K562 (cell line): ENCODE measurements around the gene SH3TC2. TPM values are rescaled to one million over a fixed set of nuclear protein-coding genes. Genes with fewer than 3 reads are reported as not detected.

Experiments
- ATAC-seq: fragments of 200-7000 bp; cut with Tn5 transposase; 3 replicates; pipeline ENCODE4 v1.9.1; 2020; ENCODE audit warnings: moderate library complexity
- BruUV-seq: library from RNA; stranded (reverse); fragments of 400-500 nt; replicated peaks from 2 replicates; lab custom pipeline; 2021; lab: Mats Ljungman, UMichigan
- CTCF ChIA-PET: fragments of 300-600 bp; formaldehyde crosslinking; extraction: SDS; loops from one replicate; lab custom pipeline; 2021; ENCODE audit warnings: low intra/inter-chr PET ratio; lab: Yijun Ruan, JAX
- POLR2A ChIA-PET: fragments of 300-600, 350-650 bp; sonication (Branson Sonifier 250); formaldehyde crosslinking; extraction: SDS; loops from one replicate; lab custom pipeline; 2021; ENCODE audit warnings: antibody characterized with exemption, inconsistent platforms; lab: Yijun Ruan, JAX
- DNase-seq, 4 experiments: peaks; one replicate each; pipeline versions ENCODE4 v3.0.0 to v3.0.0-alpha.2; 2011 to 2018; ENCODE audit warnings: low spot score in 3 of 4, mixed read lengths in 3 of 4; ENCODE audit errors: extremely low read depth in 1 of 4
- FAIRE-seq: peaks from 2 replicates; lab custom pipeline; 2011; peaks lifted over from hg19 to GRCh38; lab: Jason Lieb, UNC
- H2AFZ ChIP-seq: 2 replicates; pipeline ENCODE4 v1.6.0; 2011; ENCODE audit warnings: low read depth, low read length, control low read depth, inconsistent platforms
- H3K27ac ChIP-seq: fragments of 200-600 bp; 3 replicates; pipeline ENCODE4 v1.8.0; 2011; ENCODE audit warnings: low read depth, mild to moderate bottlenecking, control low read depth, inconsistent platforms, low read length, moderate library complexity, mixed read lengths; ENCODE audit errors: extremely low read depth
- H3K27me3 ChIP-seq, 2 experiments: fragments of 300-600 bp in 1 of 2; 2 replicates in 1 of 2; 3 replicates in 1 of 2; pipeline versions ENCODE4 v1.6.0 to v1.8.0; 2011; ENCODE audit warnings: inconsistent platforms in 2 of 2, low read length in 2 of 2, mild to moderate bottlenecking in 1 of 2, mixed read lengths in 1 of 2, moderate library complexity in 1 of 2; ENCODE audit not compliant: control insufficient read depth in 2 of 2, insufficient read depth in 2 of 2
- H3K36me3 ChIP-seq: fragments of 300-600 bp; 3 replicates; pipeline ENCODE4 v1.8.0; 2011; ENCODE audit warnings: mild to moderate bottlenecking, low read length, inconsistent platforms; ENCODE audit not compliant: control insufficient read depth, insufficient read depth
- H3K4me1 ChIP-seq, 2 experiments: fragments of 200-600 bp in 1 of 2; replicated peaks in 1 of 2; 2 replicates in 1 of 2; 3 replicates in 1 of 2; pipeline versions ENCODE4 v1.5.1 to v1.8.0; 2011; ENCODE audit warnings: inconsistent platforms in 2 of 2, low read length in 2 of 2, mild to moderate bottlenecking in 1 of 2, mixed read lengths in 1 of 2, moderate library complexity in 1 of 2; ENCODE audit not compliant: control insufficient read depth in 2 of 2, insufficient read depth in 2 of 2
- H3K4me2 ChIP-seq: 2 replicates; pipeline ENCODE4 v1.6.1; 2011; ENCODE audit warnings: low read length, control low read depth, inconsistent platforms, mixed read lengths; ENCODE audit not compliant: insufficient read depth
- H3K4me3 ChIP-seq: fragments of 200-600 bp; sonication (generic), shearing (Covaris generic); 2 replicates; pipeline ENCODE4 v1.5.1; 2016; ENCODE audit warnings: control low read depth, inconsistent platforms
- H3K79me2 ChIP-seq: fragments of 200-600 bp; 3 replicates; pipeline ENCODE4 v1.8.0; 2011; ENCODE audit warnings: low read length, inconsistent platforms; ENCODE audit not compliant: control insufficient read depth, insufficient read depth
- H3K9ac ChIP-seq, 2 experiments: 2 replicates each; pipeline versions ENCODE4 v1.6.0 to v1.6.1; 2011; ENCODE audit warnings: low read depth in 2 of 2, low read length in 2 of 2, control low read depth in 1 of 2, inconsistent platforms in 1 of 2, mild to moderate bottlenecking in 1 of 2, mixed read lengths in 1 of 2; ENCODE audit not compliant: insufficient read depth in 1 of 2
- H3K9me1 ChIP-seq: one replicate; pipeline ENCODE4 v1.6.0; 2011; ENCODE audit warnings: inconsistent platforms, mild to moderate bottlenecking, low read length, moderate library complexity; ENCODE audit not compliant: control insufficient read depth, insufficient read depth
- H3K9me3 ChIP-seq: replicated peaks from 2 replicates; pipeline ENCODE4 v1.5.1; 2011; ENCODE audit warnings: low read depth, low read length, inconsistent platforms; ENCODE audit not compliant: control insufficient read depth, insufficient read depth
- H4K20me1 ChIP-seq: replicated peaks from 2 replicates; pipeline ENCODE4 v1.6.1; 2011; ENCODE audit warnings: low read length, inconsistent platforms, mixed read lengths; ENCODE audit not compliant: control insufficient read depth, insufficient read depth
- PRPF4 ChIP-seq: fragments of 200-400 bp; formaldehyde crosslinking; IDR thresholded peaks from one replicate; pipeline ENCODE4 v1.6.1; 2017; ENCODE audit warnings: low read length, low read depth, mild to moderate bottlenecking; ENCODE audit not compliant: insufficient read depth, poor library complexity, severe bottlenecking
- TCF7 ChIP-seq: sonication (generic); IDR thresholded peaks from 2 replicates; pipeline ENCODE4 v1.6.1; 2016; ENCODE audit warnings: antibody characterized with exemption, borderline replicate concordance
- WGBS: fragments of 100-300 bp; shearing (Covaris generic); methylation state at CpG from one replicate; pipeline ENCODE4 v1.1.6; 2016; ENCODE audit warnings: low coverage, mixed read lengths; ENCODE audit not compliant: insufficient coverage; ENCODE audit errors: missing lambda C conversion rate; 5-methylcytosine and 5-hydroxymethylcytosine counted together
- in situ Hi-C: fragments of 300-500 bp; cut with MboI; formaldehyde crosslinking; loops from 4 replicates; pipeline ENCODE4 v1.15.0; 2018; ENCODE audit warnings: inconsistent platforms, mixed read lengths
- intact Hi-C: fragments of 100-400 bp; cut with micrococcal nuclease; formaldehyde crosslinking; loops from 2 replicates; pipeline ENCODE4 v1.14.2; 2022
- polyA plus RNA-seq, 8 experiments: library from polyadenylated mRNA; depleted of rRNA in 4 of 8; stranded (reverse) in 5 of 8; unstranded in 3 of 8; fragments of >200 nt; fragmentation: Nextera tagmentation in 2 of 8; fragmentation: Illumina TruSeq in 1 of 8; extraction: Ambion mirVana in 2 of 8; extraction: Trizol in 1 of 8; gene quantifications; 2 replicates each; pipeline versions ENCODE4 v1.2.1 to v1.2.3, GENCODE V29; 2011 to 2014; ENCODE audit warnings: inconsistent platforms in 1 of 8, missing spikeins in 1 of 8
- total RNA-seq, 7 experiments: library from RNA; depleted of rRNA in 6 of 7; stranded (reverse); fragments of >200 nt in 6 of 7; fragmentation: Illumina TruSeq in 2 of 7; extraction: Trizol in 2 of 7; gene quantifications; 2 replicates each; pipeline versions ENCODE4 v1.2.1 to v1.2.3, GENCODE V29; 2011 to 2021; ENCODE audit warnings: low replicate concordance in 1 of 7
- TF ChIP-seq, protein P1 (sequence below): IDR thresholded peaks from 3 replicates; pipeline ENCODE4 v1.6.1; 2011; ENCODE audit warnings: borderline replicate concordance, mild to moderate bottlenecking, moderate library complexity; ENCODE audit not compliant: insufficient read length; ENCODE audit errors: extremely low read depth
- TF ChIP-seq, protein P2 (sequence below): fragments of 450-650 bp; formaldehyde crosslinking; IDR thresholded peaks from 2 replicates; pipeline ENCODE4 v1.4.0; 2020; ENCODE audit warnings: mild to moderate bottlenecking
- TF ChIP-seq, protein P3 (sequence below): fragments of 450-650 bp; conservative IDR thresholded peaks from 2 replicates; pipeline ENCODE4 v1.6.1; 2016; ENCODE audit warnings: missing genetic modification characterization, low read depth, mild to moderate bottlenecking, missing compliant biosample characterization, moderate library complexity
- TF ChIP-seq, protein P4 (sequence below): fragments of 450-650 bp; IDR thresholded peaks from 2 replicates; pipeline ENCODE4 v1.6.1; 2016; ENCODE audit warnings: low read depth

Gene SH3TC2
- total and polyA plus RNA-seq, 9 of the 15 experiments (the other 6 are each of a cell fraction or from before 2014, with no cell fraction given): 0.03 to 0.80 (median 0.55) TPM; not detected in 1

GRCh38 chr5:148962200-148962550, 100.7 kb downstream of the SH3TC2 start:
- peak overlapping the region in 1 of 2 experiments; percentile 7; a peak in 1 of 4 replicates for H3K9ac ChIP-seq
- H2AFZ ChIP-seq: no peak overlapping the region
- DNase-seq: no peak
- no peaks in the 10 kb centered on the region for H3K9me1 ChIP-seq
- ChIA-PET CTCF (no interaction called here), POLR2A (no interaction called here)
- no peak overlapping the region for H3K27ac ChIP-seq
- H3K9me3 ChIP-seq: no peaks in the 10 kb centered on the region
- WGBS: 0% methylated on average over 3 of the region's 3 CpGs
- in situ Hi-C loops (loop anchor here (10.0 kb wide), 1 partner anchor 227 kb away; no protein-coding TSS in a partner anchor), intact Hi-C loops (no loop called here)
- no peak for ATAC-seq
- FAIRE-seq: no peak
- H3K4me3 ChIP-seq: no peak overlapping the region
- H4K20me1 ChIP-seq: no peaks in the 10 kb centered on the region
- no peaks in the 10 kb centered on the region for H3K36me3 ChIP-seq
- no peaks in the 10 kb centered on the region for H3K4me1 ChIP-seq
- no TSS peak for BruUV-seq
- no peak overlapping the region for H3K4me2 ChIP-seq
- peaks cover 3 to 6% of the 10 kb centered on the region in 2 experiments; a peak in 4 of 5 replicates for H3K27me3 ChIP-seq
- no peaks in the 10 kb centered on the region for H3K79me2 ChIP-seq
- TF ChIP-seq, protein P1, sequence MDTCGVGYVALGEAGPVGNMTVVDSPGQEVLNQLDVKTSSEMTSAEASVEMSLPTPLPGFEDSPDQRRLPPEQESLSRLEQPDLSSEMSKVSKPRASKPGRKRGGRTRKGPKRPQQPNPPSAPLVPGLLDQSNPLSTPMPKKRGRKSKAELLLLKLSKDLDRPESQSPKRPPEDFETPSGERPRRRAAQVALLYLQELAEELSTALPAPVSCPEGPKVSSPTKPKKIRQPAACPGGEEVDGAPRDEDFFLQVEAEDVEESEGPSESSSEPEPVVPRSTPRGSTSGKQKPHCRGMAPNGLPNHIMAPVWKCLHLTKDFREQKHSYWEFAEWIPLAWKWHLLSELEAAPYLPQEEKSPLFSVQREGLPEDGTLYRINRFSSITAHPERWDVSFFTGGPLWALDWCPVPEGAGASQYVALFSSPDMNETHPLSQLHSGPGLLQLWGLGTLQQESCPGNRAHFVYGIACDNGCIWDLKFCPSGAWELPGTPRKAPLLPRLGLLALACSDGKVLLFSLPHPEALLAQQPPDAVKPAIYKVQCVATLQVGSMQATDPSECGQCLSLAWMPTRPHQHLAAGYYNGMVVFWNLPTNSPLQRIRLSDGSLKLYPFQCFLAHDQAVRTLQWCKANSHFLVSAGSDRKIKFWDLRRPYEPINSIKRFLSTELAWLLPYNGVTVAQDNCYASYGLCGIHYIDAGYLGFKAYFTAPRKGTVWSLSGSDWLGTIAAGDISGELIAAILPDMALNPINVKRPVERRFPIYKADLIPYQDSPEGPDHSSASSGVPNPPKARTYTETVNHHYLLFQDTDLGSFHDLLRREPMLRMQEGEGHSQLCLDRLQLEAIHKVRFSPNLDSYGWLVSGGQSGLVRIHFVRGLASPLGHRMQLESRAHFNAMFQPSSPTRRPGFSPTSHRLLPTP: no peak
- TF ChIP-seq, protein P2, sequence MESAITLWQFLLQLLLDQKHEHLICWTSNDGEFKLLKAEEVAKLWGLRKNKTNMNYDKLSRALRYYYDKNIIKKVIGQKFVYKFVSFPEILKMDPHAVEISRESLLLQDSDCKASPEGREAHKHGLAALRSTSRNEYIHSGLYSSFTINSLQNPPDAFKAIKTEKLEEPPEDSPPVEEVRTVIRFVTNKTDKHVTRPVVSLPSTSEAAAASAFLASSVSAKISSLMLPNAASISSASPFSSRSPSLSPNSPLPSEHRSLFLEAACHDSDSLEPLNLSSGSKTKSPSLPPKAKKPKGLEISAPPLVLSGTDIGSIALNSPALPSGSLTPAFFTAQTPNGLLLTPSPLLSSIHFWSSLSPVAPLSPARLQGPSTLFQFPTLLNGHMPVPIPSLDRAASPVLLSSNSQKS: no peak
- TF ChIP-seq PRPF4 (no peak), TCF7 (no peak)
- TF ChIP-seq, protein P3, sequence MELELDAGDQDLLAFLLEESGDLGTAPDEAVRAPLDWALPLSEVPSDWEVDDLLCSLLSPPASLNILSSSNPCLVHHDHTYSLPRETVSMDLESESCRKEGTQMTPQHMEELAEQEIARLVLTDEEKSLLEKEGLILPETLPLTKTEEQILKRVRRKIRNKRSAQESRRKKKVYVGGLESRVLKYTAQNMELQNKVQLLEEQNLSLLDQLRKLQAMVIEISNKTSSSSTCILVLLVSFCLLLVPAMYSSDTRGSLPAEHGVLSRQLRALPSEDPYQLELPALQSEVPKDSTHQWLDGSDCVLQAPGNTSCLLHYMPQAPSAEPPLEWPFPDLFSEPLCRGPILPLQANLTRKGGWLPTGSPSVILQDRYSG: no peak
- TF ChIP-seq, protein P4, sequence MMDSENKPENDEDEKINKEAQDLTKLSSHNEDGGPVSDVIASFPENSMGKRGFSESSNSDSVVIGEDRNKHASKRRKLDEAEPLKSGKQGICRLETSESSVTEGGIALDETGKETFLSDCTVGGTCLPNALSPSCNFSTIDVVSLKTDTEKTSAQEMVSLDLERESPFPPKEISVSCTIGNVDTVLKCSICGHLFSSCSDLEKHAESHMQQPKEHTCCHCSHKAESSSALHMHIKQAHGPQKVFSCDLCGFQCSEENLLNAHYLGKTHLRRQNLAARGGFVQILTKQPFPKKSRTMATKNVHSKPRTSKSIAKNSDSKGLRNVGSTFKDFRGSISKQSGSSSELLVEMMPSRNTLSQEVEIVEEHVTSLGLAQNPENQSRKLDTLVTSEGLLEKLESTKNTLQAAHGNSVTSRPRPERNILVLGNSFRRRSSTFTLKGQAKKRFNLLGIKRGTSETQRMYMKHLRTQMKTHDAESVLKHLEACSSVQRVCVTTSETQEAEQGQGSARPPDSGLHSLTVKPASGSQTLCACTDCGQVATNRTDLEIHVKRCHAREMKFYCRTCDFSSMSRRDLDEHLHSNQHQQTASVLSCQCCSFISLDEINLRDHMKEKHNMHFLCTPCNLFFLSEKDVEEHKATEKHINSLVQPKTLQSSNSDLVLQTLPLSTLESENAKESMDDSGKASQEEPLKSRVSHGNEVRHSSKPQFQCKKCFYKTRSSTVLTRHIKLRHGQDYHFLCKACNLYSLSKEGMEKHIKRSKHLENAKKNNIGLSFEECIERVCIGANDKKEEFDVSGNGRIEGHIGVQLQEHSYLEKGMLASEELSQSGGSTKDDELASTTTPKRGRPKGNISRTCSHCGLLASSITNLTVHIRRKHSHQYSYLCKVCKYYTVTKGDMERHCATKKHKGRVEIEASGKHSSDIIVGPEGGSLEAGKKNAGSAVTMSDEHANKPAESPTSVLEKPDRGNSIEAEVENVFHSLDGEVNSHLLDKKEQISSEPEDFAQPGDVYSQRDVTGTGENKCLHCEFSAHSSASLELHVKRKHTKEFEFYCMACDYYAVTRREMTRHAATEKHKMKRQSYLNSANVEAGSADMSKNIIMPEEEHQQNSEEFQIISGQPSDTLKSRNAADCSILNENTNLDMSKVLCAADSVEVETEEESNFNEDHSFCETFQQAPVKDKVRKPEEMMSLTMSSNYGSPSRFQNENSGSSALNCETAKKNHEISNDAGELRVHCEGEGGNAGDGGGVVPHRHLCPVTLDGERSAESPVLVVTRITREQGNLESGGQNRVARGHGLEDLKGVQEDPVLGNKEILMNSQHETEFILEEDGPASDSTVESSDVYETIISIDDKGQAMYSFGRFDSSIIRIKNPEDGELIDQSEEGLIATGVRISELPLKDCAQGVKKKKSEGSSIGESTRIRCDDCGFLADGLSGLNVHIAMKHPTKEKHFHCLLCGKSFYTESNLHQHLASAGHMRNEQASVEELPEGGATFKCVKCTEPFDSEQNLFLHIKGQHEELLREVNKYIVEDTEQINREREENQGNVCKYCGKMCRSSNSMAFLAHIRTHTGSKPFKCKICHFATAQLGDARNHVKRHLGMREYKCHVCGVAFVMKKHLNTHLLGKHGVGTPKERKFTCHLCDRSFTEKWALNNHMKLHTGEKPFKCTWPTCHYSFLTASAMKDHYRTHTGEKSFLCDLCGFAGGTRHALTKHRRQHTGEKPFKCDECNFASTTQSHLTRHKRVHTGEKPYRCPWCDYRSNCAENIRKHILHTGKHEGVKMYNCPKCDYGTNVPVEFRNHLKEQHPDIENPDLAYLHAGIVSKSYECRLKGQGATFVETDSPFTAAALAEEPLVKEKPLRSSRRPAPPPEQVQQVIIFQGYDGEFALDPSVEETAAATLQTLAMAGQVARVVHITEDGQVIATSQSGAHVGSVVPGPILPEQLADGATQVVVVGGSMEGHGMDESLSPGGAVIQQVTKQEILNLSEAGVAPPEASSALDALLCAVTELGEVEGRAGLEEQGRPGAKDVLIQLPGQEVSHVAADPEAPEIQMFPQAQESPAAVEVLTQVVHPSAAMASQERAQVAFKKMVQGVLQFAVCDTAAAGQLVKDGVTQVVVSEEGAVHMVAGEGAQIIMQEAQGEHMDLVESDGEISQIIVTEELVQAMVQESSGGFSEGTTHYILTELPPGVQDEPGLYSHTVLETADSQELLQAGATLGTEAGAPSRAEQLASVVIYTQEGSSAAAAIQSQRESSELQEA: no peak
